HEK293 (cell line): ENCODE results near the gene VWA3B.

Source experiments
- CTCF ChIA-PET: fragments of 350-600 bp; formaldehyde crosslinking; extraction: SDS; loops from one replicate; lab custom pipeline; 2021; ENCODE audit warnings: antibody characterized with exemption; lab: Yijun Ruan, JAX
- POLR2A ChIA-PET: fragments of 300-600 bp; formaldehyde crosslinking; extraction: SDS; loops from one replicate; lab custom pipeline; 2020; ENCODE audit warnings: antibody characterized with exemption, inconsistent platforms; lab: Yijun Ruan, JAX
- H3K27ac ChIP-seq: fragments of 200-500 bp; sonication (Bioruptor generic); 2 replicates; pipeline ENCODE4 v1.5.1; 2014; ENCODE audit warnings: low read depth, low read length, control low read depth, inconsistent platforms; ENCODE audit errors: extremely low read depth
- H3K36me3 ChIP-seq, 2 experiments: fragments of 200-500 bp in 1 of 2; sonication (Bioruptor generic) in 1 of 2; 1 replicate in 1 of 2; 2 replicates in 1 of 2; pipeline ENCODE4 v1.5.1; 2014 to 2017; ENCODE audit warnings: inconsistent platforms in 2 of 2, low read length in 2 of 2; ENCODE audit not compliant: control insufficient read depth in 2 of 2, insufficient read depth in 1 of 2
- H3K4me1 ChIP-seq: fragments of 200-500 bp; sonication (Bioruptor generic); 2 replicates; pipeline ENCODE4 v1.5.1; 2014; ENCODE audit warnings: mild to moderate bottlenecking, low read length, inconsistent platforms; ENCODE audit not compliant: control insufficient read depth, insufficient read depth
- H3K4me3 ChIP-seq: 2 replicates; pipeline ENCODE4 v1.5.1; 2011; ENCODE audit warnings: low read depth, mild to moderate bottlenecking, control low read depth, low read length, moderate library complexity
- H3K9me3 ChIP-seq: fragments of 200-500 bp; sonication (Bioruptor generic); 2 replicates; pipeline ENCODE4 v1.5.1; 2014; ENCODE audit warnings: low read depth, low read length, inconsistent platforms; ENCODE audit not compliant: control insufficient read depth, insufficient read depth
- HOXA7 ChIP-seq: sonication (generic); formaldehyde crosslinking; IDR thresholded peaks from 2 replicates; pipeline ENCODE4 v1.8.1; 2022; ENCODE audit warnings: missing genetic modification reagents, borderline replicate concordance
- HOXD13 ChIP-seq: sonication (generic); formaldehyde crosslinking; IDR thresholded peaks from 2 replicates; pipeline ENCODE4 v1.8.0; 2022; ENCODE audit warnings: missing genetic modification reagents, borderline replicate concordance
- KLF17 ChIP-seq: fragments of 450-650 bp; formaldehyde crosslinking; IDR thresholded peaks from 2 replicates; pipeline ENCODE4 v1.5.1; 2016; ENCODE audit warnings: missing biosample characterization, missing genetic modification characterization
- MEIS1 ChIP-seq: sonication (generic); formaldehyde crosslinking; IDR thresholded peaks from 2 replicates; pipeline ENCODE4 v1.8.1; 2022; ENCODE audit warnings: missing genetic modification reagents, mild to moderate bottlenecking, borderline replicate concordance
- REPIN1 ChIP-seq: fragments of 450-650 bp; formaldehyde crosslinking; IDR thresholded peaks from 2 replicates; pipeline ENCODE4 v1.5.1; 2017; ENCODE audit warnings: missing biosample characterization, missing genetic modification characterization, low read depth
- TRIM28 ChIP-seq: IDR thresholded peaks from 2 replicates; pipeline ENCODE4 v1.6.1; 2011; ENCODE audit warnings: low read length, control low read depth, borderline replicate concordance
- ZBTB17 ChIP-seq: fragments of 450-650 bp; formaldehyde crosslinking; IDR thresholded peaks from 2 replicates; pipeline ENCODE4 v1.5.1; 2016; ENCODE audit warnings: missing biosample characterization, missing genetic modification characterization
- ZBTB26 ChIP-seq: fragments of 450-650 bp; formaldehyde crosslinking; optimal IDR thresholded peaks from 2 replicates; pipeline ENCODE3; 2016; ENCODE audit warnings: missing biosample characterization, mild to moderate bottlenecking, missing genetic modification characterization
- ZBTB7A ChIP-seq: fragments of 450-650 bp; formaldehyde crosslinking; IDR thresholded peaks from 2 replicates; pipeline ENCODE4 v1.5.1; 2016; ENCODE audit warnings: low read depth, missing biosample characterization, missing genetic modification characterization
- ZEB2 ChIP-seq: fragments of 450-650 bp; formaldehyde crosslinking; IDR thresholded peaks from 2 replicates; pipeline ENCODE4 v1.5.1; 2016; ENCODE audit warnings: missing biosample characterization, missing genetic modification characterization
- ZFP37 ChIP-seq: fragments of 450-650 bp; formaldehyde crosslinking; IDR thresholded peaks from 2 replicates; pipeline ENCODE4 v1.5.1; 2016; ENCODE audit warnings: missing biosample characterization, missing genetic modification characterization
- ZNF112 ChIP-seq: fragments of 450-650 bp; formaldehyde crosslinking; IDR thresholded peaks from 2 replicates; pipeline ENCODE4 v1.5.0; 2017; ENCODE audit warnings: missing biosample characterization, missing genetic modification characterization
- ZNF121 ChIP-seq: fragments of 450-650 bp; formaldehyde crosslinking; IDR thresholded peaks from 2 replicates; pipeline ENCODE4 v1.5.1; 2016; ENCODE audit warnings: missing biosample characterization, missing genetic modification characterization
- ZNF133 ChIP-seq: fragments of 450-650 bp; formaldehyde crosslinking; IDR thresholded peaks from 2 replicates; pipeline ENCODE4 v1.5.1; 2016; ENCODE audit warnings: missing biosample characterization, missing genetic modification characterization
- ZNF140 ChIP-seq: fragments of 450-650 bp; formaldehyde crosslinking; IDR thresholded peaks from 2 replicates; pipeline ENCODE4 v1.5.1; 2016; ENCODE audit warnings: missing biosample characterization, missing genetic modification characterization
- ZNF174 ChIP-seq: fragments of 450-650 bp; formaldehyde crosslinking; IDR thresholded peaks from 2 replicates; pipeline ENCODE4 v1.5.0; 2017; ENCODE audit warnings: missing biosample characterization, mild to moderate bottlenecking, missing genetic modification characterization
- ZNF211 ChIP-seq: fragments of 450-650 bp; formaldehyde crosslinking; IDR thresholded peaks from 2 replicates; pipeline ENCODE4 v1.5.1; 2016; ENCODE audit warnings: low read depth, missing biosample characterization, missing genetic modification characterization
- ZNF23 ChIP-seq: fragments of 450-650 bp; formaldehyde crosslinking; IDR thresholded peaks from 2 replicates; pipeline ENCODE4 v1.5.1; 2016; ENCODE audit warnings: missing biosample characterization, missing genetic modification characterization, borderline replicate concordance
- ZNF239 ChIP-seq: fragments of 450-650 bp; formaldehyde crosslinking; IDR thresholded peaks from 2 replicates; pipeline ENCODE4 v1.5.1; 2016; ENCODE audit warnings: missing biosample characterization, missing genetic modification characterization
- ZNF341 ChIP-seq: fragments of 450-650 bp; formaldehyde crosslinking; IDR thresholded peaks from 2 replicates; pipeline ENCODE4; 2016; ENCODE audit warnings: low read depth, missing biosample characterization, missing genetic modification characterization
- ZNF354C ChIP-seq: fragments of 450-650 bp; formaldehyde crosslinking; IDR thresholded peaks from 2 replicates; pipeline ENCODE4 v1.5.1; 2016; ENCODE audit warnings: missing biosample characterization, missing genetic modification characterization, low read depth, borderline replicate concordance
- ZNF501 ChIP-seq: fragments of 450-650 bp; formaldehyde crosslinking; IDR thresholded peaks from 2 replicates; pipeline ENCODE4 v1.5.1; 2016; ENCODE audit warnings: missing biosample characterization, missing genetic modification characterization
- ZNF514 ChIP-seq: fragments of 450-650 bp; formaldehyde crosslinking; IDR thresholded peaks from 2 replicates; pipeline ENCODE4 v1.5.1; 2016; ENCODE audit warnings: missing biosample characterization, missing genetic modification characterization
- ZNF558 ChIP-seq: fragments of 450-650 bp; formaldehyde crosslinking; IDR thresholded peaks from 2 replicates; pipeline ENCODE4 v1.5.1; 2016; ENCODE audit warnings: missing biosample characterization, missing genetic modification characterization
- ZNF658 ChIP-seq: fragments of 450-650 bp; formaldehyde crosslinking; IDR thresholded peaks from 2 replicates; pipeline ENCODE4; 2016; ENCODE audit warnings: missing biosample characterization, missing genetic modification characterization
- ZNF701 ChIP-seq: fragments of 450-650 bp; formaldehyde crosslinking; IDR thresholded peaks from 2 replicates; pipeline ENCODE4 v1.5.1; 2016; ENCODE audit warnings: missing biosample characterization, missing genetic modification characterization
- ZNF785 ChIP-seq: fragments of 450-650 bp; formaldehyde crosslinking; IDR thresholded peaks from 2 replicates; pipeline ENCODE4 v1.5.1; 2016; ENCODE audit warnings: missing biosample characterization, missing genetic modification characterization
- ZNF792 ChIP-seq: fragments of 450-650 bp; formaldehyde crosslinking; IDR thresholded peaks from 2 replicates; pipeline ENCODE4 v1.5.1; 2016; ENCODE audit warnings: missing biosample characterization, missing genetic modification characterization
- TF ChIP-seq, protein P1 (sequence below): fragments of 450-650 bp; formaldehyde crosslinking; IDR thresholded peaks from 2 replicates; pipeline ENCODE4 v1.5.1; 2016; ENCODE audit warnings: missing biosample characterization, missing genetic modification characterization

Gene VWA3B

DNA sequence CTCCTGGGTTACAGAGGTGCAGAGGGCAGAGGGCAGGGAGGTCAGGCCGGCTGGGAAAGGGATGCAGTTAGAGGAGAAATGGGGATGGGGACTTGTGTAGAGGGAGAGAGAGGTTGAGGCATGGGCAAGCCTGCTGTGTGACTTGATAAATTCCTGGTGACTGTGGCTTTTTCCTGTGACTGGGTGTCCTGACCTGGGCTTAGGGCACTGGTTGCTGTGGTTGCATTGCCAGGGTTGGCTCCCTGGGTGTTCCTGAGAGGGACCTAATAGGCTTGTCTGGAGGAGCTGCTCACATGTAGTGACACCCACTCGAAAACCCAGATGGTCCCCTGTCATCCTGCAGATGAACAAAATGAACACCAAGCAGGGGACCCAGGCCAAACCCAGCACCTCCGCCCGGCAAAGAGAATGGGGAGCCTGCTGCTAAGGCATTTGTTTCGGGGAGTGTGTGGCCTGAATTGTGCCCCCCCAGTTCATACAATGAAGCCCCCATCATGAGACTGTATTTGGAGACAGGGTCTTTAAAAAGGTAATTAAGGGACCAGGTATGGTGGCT, 78.6 kb downstream of the VWA3B start (continued):
- TF ChIP-seq ZNF112 (tag by site-specific recombination) = no peak
- TF ChIP-seq, all 188 proteins: peak for 0

DNA sequence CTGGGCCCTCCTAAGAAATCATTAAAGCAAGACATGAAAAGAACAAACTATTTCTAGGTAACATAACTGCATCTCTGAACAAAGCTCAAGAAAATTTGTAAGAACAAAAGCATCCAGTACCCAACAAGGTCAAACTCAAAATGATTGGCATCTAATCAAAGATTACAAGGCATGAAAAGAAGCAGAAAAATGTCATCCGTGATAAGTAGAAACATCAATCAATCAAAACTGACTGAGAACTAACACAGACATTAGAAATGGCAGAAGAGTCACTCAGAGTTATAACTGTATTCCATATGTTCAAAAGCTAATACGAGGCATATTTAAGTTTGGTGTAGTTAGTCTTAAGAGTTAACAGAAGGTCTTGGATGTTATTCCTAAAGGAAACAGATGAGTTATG, 80.9 kb downstream of the VWA3B start:
- ChIA-PET POLR2A (no interaction called here), CTCF (interaction anchor here (0.5 to 0.8 kb wide), 2 partner anchors 13 to 217 kb away, joined by 3 read pairs; no protein-coding TSS in a partner anchor)
- H3K4me3 ChIP-seq = no peak overlapping the region
- H3K4me1 ChIP-seq = no peaks in the 10 kb centered on the region
- TF ChIP-seq ZNF514 (tag by site-specific recombination) = no peak
- no peak for TF ChIP-seq ZBTB7A
- TF ChIP-seq ZBTB17 (tag by site-specific recombination) = no peak
- no peak for TF ChIP-seq ZNF133 (tag by site-specific recombination)
- no peak for TF ChIP-seq KLF17 (tag by site-specific recombination)
- TF ChIP-seq ZNF354C (tag by site-specific recombination) = no peak
- no peak for TF ChIP-seq ZNF501
- TF ChIP-seq, protein P1, sequence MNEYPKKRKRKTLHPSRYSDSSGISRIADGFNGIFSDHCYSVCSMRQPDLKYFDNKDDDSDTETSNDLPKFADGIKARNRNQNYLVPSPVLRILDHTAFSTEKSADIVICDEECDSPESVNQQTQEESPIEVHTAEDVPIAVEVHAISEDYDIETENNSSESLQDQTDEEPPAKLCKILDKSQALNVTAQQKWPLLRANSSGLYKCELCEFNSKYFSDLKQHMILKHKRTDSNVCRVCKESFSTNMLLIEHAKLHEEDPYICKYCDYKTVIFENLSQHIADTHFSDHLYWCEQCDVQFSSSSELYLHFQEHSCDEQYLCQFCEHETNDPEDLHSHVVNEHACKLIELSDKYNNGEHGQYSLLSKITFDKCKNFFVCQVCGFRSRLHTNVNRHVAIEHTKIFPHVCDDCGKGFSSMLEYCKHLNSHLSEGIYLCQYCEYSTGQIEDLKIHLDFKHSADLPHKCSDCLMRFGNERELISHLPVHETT (tag by site-specific recombination) = no peak
- no peak for TF ChIP-seq ZNF23
- no peak for TF ChIP-seq ZNF785 (tag by site-specific recombination)
- TF ChIP-seq ZNF558 = no peak
- TF ChIP-seq, all 188 proteins: peak for 0
- Histone ChIP-seq H3K9me3 (no peaks in the 10 kb centered on the region), H3K27ac (no peak overlapping the region), H3K36me3 (no peaks in the 10 kb centered on the region)

- TF ChIP-seq HOXA7 (CRISPR knock-in tag) (no peak), REPIN1 (no peak), MEIS1 (no peak), ZNF341 (tag by site-specific recombination) (no peak), ZNF140 (tag by site-specific recombination) (no peak), ZFP37 (no peak)
- TF ChIP-seq, all 188 proteins: peak for 0
- H3K4me3 ChIP-seq = no peak overlapping the region
- no peak overlapping the region for H3K27ac ChIP-seq
- ChIA-PET POLR2A (no interaction called here), CTCF (no interaction called here)
- H3K36me3 ChIP-seq = no peaks in the 10 kb centered on the region
- H3K9me3 ChIP-seq = no peaks in the 10 kb centered on the region
- no peaks in the 10 kb centered on the region for H3K4me1 ChIP-seq
Observed at GRCh38 chr2:98170076-98170475, 83.1 kb downstream of the VWA3B start.

DNA sequence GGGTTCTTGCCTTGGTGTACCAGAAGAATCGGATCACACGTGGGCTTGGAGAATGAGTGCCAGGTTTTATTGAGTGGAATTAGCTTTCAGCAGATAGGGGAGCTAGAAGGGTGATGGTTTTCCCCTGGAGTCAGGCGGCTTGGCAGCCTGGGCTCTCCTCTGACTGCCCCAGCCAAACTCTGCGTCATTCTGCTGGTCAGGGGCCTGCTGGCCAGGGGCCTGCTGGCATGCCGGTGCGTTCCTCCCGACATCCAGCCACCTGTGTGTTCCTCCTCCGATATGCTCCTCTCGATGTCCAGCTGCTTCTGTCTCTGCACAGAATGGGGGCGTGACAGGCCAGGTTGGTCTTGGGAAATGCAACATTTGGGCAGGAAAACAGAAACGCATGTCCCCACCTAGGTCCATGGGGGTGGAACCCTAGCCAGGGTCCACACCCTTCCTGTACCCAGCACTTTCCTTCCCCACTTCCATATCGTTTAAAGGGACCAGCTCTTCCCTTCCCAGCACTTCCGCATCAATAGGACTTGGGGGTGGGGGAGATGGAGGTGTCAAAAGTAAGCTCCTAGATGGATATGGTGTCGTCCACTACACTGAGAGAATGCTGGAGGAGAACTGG, 85.3 kb downstream of the VWA3B start:
- H3K9me3 ChIP-seq = no peaks in the 10 kb centered on the region
- POLR2A ChIA-PET = no interaction called here
- no peak overlapping the region for H3K4me3 ChIP-seq
- H3K36me3 ChIP-seq = no peaks in the 10 kb centered on the region
- H3K27ac ChIP-seq = no peak overlapping the region
- CTCF ChIA-PET = interaction anchor here (1.0 to 1.1 kb wide), 2 partner anchors 213 to 365 kb away, joined by 3 read pairs; no protein-coding TSS in a partner anchor
- no peaks in the 10 kb centered on the region for H3K4me1 ChIP-seq
- no peak for TF ChIP-seq ZNF701 (tag by site-specific recombination)
- TF ChIP-seq ZBTB26 = no peak
- no peak for TF ChIP-seq ZNF121 (tag by site-specific recombination)
- no peak for TF ChIP-seq ZNF211 (tag by site-specific recombination)
- no peak for TF ChIP-seq ZEB2 (tag by site-specific recombination)
- no peak for TF ChIP-seq ZNF341 (tag by site-specific recombination)
- no peak for TF ChIP-seq ZNF658 (tag by site-specific recombination)
- no peak for TF ChIP-seq ZBTB17 (tag by site-specific recombination)
- no peak for TF ChIP-seq HOXD13 (CRISPR knock-in tag)
- TF ChIP-seq ZNF239 (tag by site-specific recombination) = no peak
- no peak for TF ChIP-seq ZNF792
- TF ChIP-seq TRIM28 = no peak
- no peak for TF ChIP-seq ZNF174 (tag by site-specific recombination)
